HepG2 (cell line): ENCODE measurements around the gene TMEM214. TPM values are rescaled to one million over a fixed set of nuclear protein-coding genes. Genes with fewer than 3 reads are reported as not detected.
A peak's percentile ranks its signal among the peaks of the same experiment; 100 is the strongest.

Experiments
- ATAC-seq: fragments of 200-7000 bp; cut with Tn5 transposase; 3 replicates; pipeline ENCODE4 v1.9.1; 2020; ENCODE audit warnings: mild to moderate bottlenecking, moderate library complexity
- BruUV-seq: library from RNA; stranded (reverse); fragments of 400-500 nt; replicated peaks from 2 replicates; lab custom pipeline; 2021; lab: Mats Ljungman, UMichigan
- CTCF ChIA-PET: fragments of 300-600 bp; formaldehyde crosslinking; extraction: SDS; loops from one replicate; lab custom pipeline; 2021; ENCODE audit warnings: low total read pairs, inconsistent platforms, low intra/inter-chr PET ratio; lab: Yijun Ruan, JAX
- POLR2A ChIA-PET: fragments of 350-600 bp; sonication (Branson Sonifier 250); formaldehyde crosslinking; loops from one replicate; lab custom pipeline; 2020; ENCODE audit warnings: antibody characterized with exemption, inconsistent platforms; lab: Yijun Ruan, JAX
- DNase-seq: peaks from one replicate; pipeline ENCODE4 v3.0.0-alpha.2; 2015; ENCODE audit warnings: low spot score
- FAIRE-seq: peaks from 3 replicates; lab custom pipeline; 2011; peaks lifted over from hg19 to GRCh38; lab: Jason Lieb, UNC
- H2AFZ ChIP-seq: one replicate; pipeline ENCODE4 v1.6.1; 2011; ENCODE audit warnings: low read length, inconsistent platforms
- H3K27ac ChIP-seq: fragments of 300-600 bp; 3 replicates; pipeline ENCODE4 v1.8.0; 2011; ENCODE audit warnings: mixed run types, mild to moderate bottlenecking, mixed read lengths, low read length, inconsistent platforms; ENCODE audit not compliant: insufficient read depth; ENCODE audit errors: extremely low read length
- H3K27me3 ChIP-seq, 2 experiments: fragments of 200-600 bp in 1 of 2; 2 replicates in 1 of 2; 3 replicates in 1 of 2; pipeline versions ENCODE4 v1.6.0 to v1.8.0; 2011; ENCODE audit warnings: low read length in 2 of 2, mild to moderate bottlenecking in 2 of 2, moderate library complexity in 2 of 2, inconsistent platforms in 1 of 2; ENCODE audit not compliant: insufficient read depth in 2 of 2, control insufficient read depth in 1 of 2
- H3K36me3 ChIP-seq, 2 experiments: fragments of 200-600 bp in 1 of 2; replicated peaks in 1 of 2; 2 replicates in 1 of 2; 3 replicates in 1 of 2; pipeline versions ENCODE4 v1.5.1 to v1.8.0; 2011; ENCODE audit warnings: low read length in 2 of 2, inconsistent platforms in 1 of 2; ENCODE audit not compliant: insufficient read depth in 2 of 2, control insufficient read depth in 1 of 2
- H3K4me1 ChIP-seq: 2 replicates; pipeline ENCODE4 v1.5.1; 2012; ENCODE audit warnings: low read length, inconsistent platforms; ENCODE audit not compliant: insufficient read depth
- H3K4me2 ChIP-seq: 2 replicates; pipeline ENCODE4 v1.6.0; 2011; ENCODE audit warnings: low read depth, low read length, inconsistent platforms
- H3K4me3 ChIP-seq, 3 experiments: fragments of 200-600 bp in 1 of 3; sonication (generic), shearing (Covaris generic) in 1 of 3; replicated peaks in 1 of 3; 2 replicates each; pipeline ENCODE4 v1.5.1; 2011 to 2016; ENCODE audit warnings: low read length in 3 of 3, inconsistent platforms in 2 of 3, low read depth in 2 of 3, mild to moderate bottlenecking in 2 of 3, control low read depth in 1 of 3, mixed read lengths in 1 of 3; ENCODE audit not compliant: insufficient read depth in 1 of 3
- H3K79me2 ChIP-seq: one replicate; pipeline ENCODE4 v1.6.1; 2011; ENCODE audit warnings: low read length, inconsistent platforms; ENCODE audit not compliant: insufficient read depth
- H3K9ac ChIP-seq: 2 replicates; pipeline ENCODE4 v1.6.0; 2011; ENCODE audit warnings: mild to moderate bottlenecking, low read depth, low read length, inconsistent platforms; ENCODE audit not compliant: insufficient read depth
- H3K9me3 ChIP-seq: 2 replicates; pipeline ENCODE4 v1.5.1; 2012; ENCODE audit warnings: mild to moderate bottlenecking, low read length
- H4K20me1 ChIP-seq: 2 replicates; pipeline ENCODE4 v1.6.0; 2011; ENCODE audit warnings: inconsistent platforms, mild to moderate bottlenecking, low read length, moderate library complexity; ENCODE audit not compliant: insufficient read depth
- ARID2 ChIP-seq: sonication (generic); formaldehyde crosslinking; IDR thresholded peaks from 2 replicates; pipeline ENCODE4 v1.8.1; 2022; ENCODE audit warnings: mild to moderate bottlenecking, missing genetic modification reagents, borderline replicate concordance
- BORCS8-MEF2B ChIP-seq: sonication (generic); formaldehyde crosslinking; IDR thresholded peaks from 2 replicates; pipeline ENCODE4 v1.8.0; 2022; ENCODE audit warnings: mild to moderate bottlenecking, missing genetic modification reagents
- HIVEP1 ChIP-seq: sonication (generic); formaldehyde crosslinking; IDR thresholded peaks from 2 replicates; pipeline ENCODE4 v1.4.0; 2020; ENCODE audit warnings: mild to moderate bottlenecking, missing genetic modification reagents
- NFE2 ChIP-seq: sonication (generic); formaldehyde crosslinking; IDR thresholded peaks from 2 replicates; pipeline ENCODE4 v1.4.0; 2020; ENCODE audit warnings: missing genetic modification reagents
- NKX3-1 ChIP-seq: sonication (generic); formaldehyde crosslinking; IDR thresholded peaks from 2 replicates; pipeline ENCODE4 v1.5.0; 2020; ENCODE audit warnings: missing genetic modification reagents
- SIN3A ChIP-seq: IDR thresholded peaks from 2 replicates; pipeline ENCODE4 v1.6.1; 2011; ENCODE audit warnings: low read depth, mild to moderate bottlenecking, control low read depth, low read length, borderline replicate concordance
- SSRP1 ChIP-seq: IDR thresholded peaks from 2 replicates; pipeline ENCODE4 v1.6.1; 2016; ENCODE audit warnings: control low read depth
- XRCC5 ChIP-seq: fragments of 200-400 bp; formaldehyde crosslinking; optimal IDR thresholded peaks from 2 replicates; pipeline ENCODE3; 2017; ENCODE audit warnings: mild to moderate bottlenecking, low read length
- ZNF331 ChIP-seq: sonication (generic); formaldehyde crosslinking; IDR thresholded peaks from 2 replicates; pipeline ENCODE4 v1.4.0; 2020; ENCODE audit warnings: missing genetic modification reagents
- ZNF550 ChIP-seq: sonication (generic); formaldehyde crosslinking; IDR thresholded peaks from 2 replicates; pipeline ENCODE4 v1.4.0; 2020; ENCODE audit warnings: mild to moderate bottlenecking, missing genetic modification reagents, borderline replicate concordance
- ZNF616 ChIP-seq: sonication (generic); formaldehyde crosslinking; IDR thresholded peaks from 2 replicates; pipeline ENCODE4 v1.5.0; 2020; ENCODE audit warnings: low read depth, mild to moderate bottlenecking, missing genetic modification reagents
- ZNF766 ChIP-seq: sonication (generic); formaldehyde crosslinking; IDR thresholded peaks from 2 replicates; pipeline ENCODE4 v1.5.0; 2020; ENCODE audit warnings: missing genetic modification reagents, borderline replicate concordance
- WGBS: methylation state at CpG from one replicate; pipeline ENCODE4 v1.1.6; 2017; ENCODE audit warnings: low lambda C conversion rate; 5-methylcytosine and 5-hydroxymethylcytosine counted together
- in situ Hi-C: cut with HindIII; loops from 2 replicates; pipeline ENCODE4 v1.10.0; 2017; ENCODE audit warnings: low pct_unique_long_range_greater_than_20kb; ENCODE audit not compliant: extremely low pct_ligation_motif_present
- intact Hi-C: fragments of 100-400 bp; cut with micrococcal nuclease; formaldehyde crosslinking; loops from one replicate; pipeline ENCODE4 v1.10.0; 2022; ENCODE audit not compliant: unreplicated experiment
- polyA plus RNA-seq, 8 experiments: library from polyadenylated mRNA; depleted of rRNA in 3 of 8; stranded (reverse) in 7 of 8; unstranded in 1 of 8; fragments of >200 nt; fragmentation: Illumina TruSeq in 4 of 8; extraction: Trizol in 4 of 8; gene quantifications; 2 replicates each; pipeline versions ENCODE4 v1.2.1 to v1.2.3, GENCODE V29; 2011 to 2016; ENCODE audit warnings: low read depth in 4 of 8, missing spikeins in 1 of 8, mixed read lengths in 1 of 8; ENCODE audit not compliant: insufficient read depth in 1 of 8
- total RNA-seq, 5 experiments: library from RNA; depleted of rRNA; stranded (reverse); fragments of >200 nt; fragmentation: Illumina TruSeq; extraction: Trizol; gene quantifications; 2 replicates each; pipeline ENCODE4 v1.2.3, GENCODE V29; 2016; ENCODE audit warnings: low read depth in 1 of 5
- TF ChIP-seq, protein P1 (sequence below): IDR thresholded peaks from 2 replicates; pipeline ENCODE4 v1.6.1; 2016; ENCODE audit warnings: missing compliant biosample characterization, missing genetic modification reagents, borderline replicate concordance
- TF ChIP-seq, protein P2 (sequence below): IDR thresholded peaks from 2 replicates; pipeline ENCODE4 v1.6.1; 2012; ENCODE audit warnings: inconsistent platforms
- TF ChIP-seq, protein P3 (sequence below): sonication (generic); formaldehyde crosslinking; IDR thresholded peaks from 2 replicates; pipeline ENCODE4 v1.5.1; 2020; ENCODE audit warnings: mild to moderate bottlenecking, missing genetic modification reagents, moderate library complexity
- TF ChIP-seq, protein P4 (sequence below): sonication (generic); formaldehyde crosslinking; IDR thresholded peaks from 2 replicates; pipeline ENCODE4 v1.4.0; 2020; ENCODE audit warnings: missing genetic modification reagents
- TF ChIP-seq, protein P5 (sequence below): sonication (generic); formaldehyde crosslinking; IDR thresholded peaks from 2 replicates; pipeline ENCODE4 v1.5.0; 2020; ENCODE audit warnings: missing genetic modification reagents

TMEM214 gene
- total and polyA plus RNA-seq, 2 of the 13 experiments (the other 11 are each of a cell fraction or from before 2014, with no cell fraction given) = 58.3 to 132 TPM

DNA sequence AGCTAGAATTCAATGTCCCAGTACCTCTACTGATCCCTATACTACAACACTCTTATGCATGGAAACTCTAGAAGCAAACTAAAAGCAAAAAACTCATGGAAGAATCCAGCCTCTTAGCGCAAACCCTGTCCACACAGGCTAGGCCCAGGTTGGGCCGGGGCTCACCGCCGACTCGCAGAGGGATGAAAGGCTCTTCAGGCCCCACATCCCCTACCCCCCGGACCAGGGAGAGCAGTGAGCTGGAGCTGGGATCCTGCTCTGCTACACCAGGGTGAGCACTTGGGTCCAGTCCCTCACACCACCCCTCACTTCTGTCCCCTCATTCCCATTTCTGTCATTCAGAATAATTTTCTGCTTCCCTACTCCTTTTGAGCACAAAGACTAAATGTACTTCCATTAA is 36.7 kb downstream of the TMEM214 start:
- no peak for DNase-seq
- no TSS peak for BruUV-seq
- peaks cover 15 to 27% of the 10 kb centered on the region in 2 experiments for H3K36me3 ChIP-seq
- no peak overlapping the region for H2AFZ ChIP-seq
- in situ Hi-C loops (no loop called here), intact Hi-C loops (no loop called here)
- H4K20me1 ChIP-seq = no peaks in the 10 kb centered on the region
- no peak for FAIRE-seq
- H3K4me2 ChIP-seq = peak overlapping the region; percentile 96
- H3K4me1 ChIP-seq = peaks cover 50% of the 10 kb centered on the region
- H3K4me3 ChIP-seq = peak overlapping the region in 2 of 3 experiments; percentile 98 to 99; a peak in 2 of 6 replicates
- H3K79me2 ChIP-seq = peaks cover 30% of the 10 kb centered on the region
- peaks cover 0 to 7% of the 10 kb centered on the region in 2 experiments; a peak in 2 of 5 replicates for H3K27me3 ChIP-seq
- H3K27ac ChIP-seq = no peak overlapping the region
- H3K9ac ChIP-seq = peak overlapping the region; percentile 97
- CTCF ChIA-PET = no interaction called here
- POLR2A ChIA-PET = interaction anchor here (1.1 to 11.6 kb wide), 3 partner anchors 11 to 18 kb away, joined by 3 to 100 read pairs (median 19); partner anchors contain the start of gene AGBL5
- no peak for ATAC-seq
- H3K9me3 ChIP-seq = no peaks in the 10 kb centered on the region
- WGBS = 98% methylated on average over 5 of the region's 6 CpGs
- TF ChIP-seq XRCC5 (no peak), HIVEP1 (no peak), NKX3-1 (CRISPR knock-in tag) (no peak), SSRP1 (0 out of 2 replicates have a peak, but pooled peaks have one; percentile 54), ZNF616 (no peak), ARID2 (CRISPR knock-in tag) (no peak), SIN3A (0 out of 2 replicates have a peak, but pooled peaks have one; percentile 10), ZNF331 (CRISPR knock-in tag) (no peak), NFE2 (CRISPR knock-in tag) (no peak), BORCS8-MEF2B (CRISPR knock-in tag) (0 out of 2 replicates have a peak, but pooled peaks have one; percentile 31), ZNF550 (no peak), ZNF766 (CRISPR knock-in tag) (no peak)
- TF ChIP-seq, protein P1, sequence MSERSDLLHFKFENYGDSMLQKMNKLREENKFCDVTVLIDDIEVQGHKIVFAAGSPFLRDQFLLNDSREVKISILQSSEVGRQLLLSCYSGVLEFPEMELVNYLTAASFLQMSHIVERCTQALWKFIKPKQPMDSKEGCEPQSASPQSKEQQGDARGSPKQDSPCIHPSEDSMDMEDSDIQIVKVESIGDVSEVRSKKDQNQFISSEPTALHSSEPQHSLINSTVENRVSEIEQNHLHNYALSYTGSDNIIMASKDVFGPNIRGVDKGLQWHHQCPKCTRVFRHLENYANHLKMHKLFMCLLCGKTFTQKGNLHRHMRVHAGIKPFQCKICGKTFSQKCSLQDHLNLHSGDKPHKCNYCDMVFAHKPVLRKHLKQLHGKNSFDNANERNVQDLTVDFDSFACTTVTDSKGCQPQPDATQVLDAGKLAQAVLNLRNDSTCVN (CRISPR knock-in tag) = no peak
- TF ChIP-seq, protein P2, sequence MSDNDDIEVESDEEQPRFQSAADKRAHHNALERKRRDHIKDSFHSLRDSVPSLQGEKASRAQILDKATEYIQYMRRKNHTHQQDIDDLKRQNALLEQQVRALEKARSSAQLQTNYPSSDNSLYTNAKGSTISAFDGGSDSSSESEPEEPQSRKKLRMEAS = no peak
- TF ChIP-seq, protein P3, sequence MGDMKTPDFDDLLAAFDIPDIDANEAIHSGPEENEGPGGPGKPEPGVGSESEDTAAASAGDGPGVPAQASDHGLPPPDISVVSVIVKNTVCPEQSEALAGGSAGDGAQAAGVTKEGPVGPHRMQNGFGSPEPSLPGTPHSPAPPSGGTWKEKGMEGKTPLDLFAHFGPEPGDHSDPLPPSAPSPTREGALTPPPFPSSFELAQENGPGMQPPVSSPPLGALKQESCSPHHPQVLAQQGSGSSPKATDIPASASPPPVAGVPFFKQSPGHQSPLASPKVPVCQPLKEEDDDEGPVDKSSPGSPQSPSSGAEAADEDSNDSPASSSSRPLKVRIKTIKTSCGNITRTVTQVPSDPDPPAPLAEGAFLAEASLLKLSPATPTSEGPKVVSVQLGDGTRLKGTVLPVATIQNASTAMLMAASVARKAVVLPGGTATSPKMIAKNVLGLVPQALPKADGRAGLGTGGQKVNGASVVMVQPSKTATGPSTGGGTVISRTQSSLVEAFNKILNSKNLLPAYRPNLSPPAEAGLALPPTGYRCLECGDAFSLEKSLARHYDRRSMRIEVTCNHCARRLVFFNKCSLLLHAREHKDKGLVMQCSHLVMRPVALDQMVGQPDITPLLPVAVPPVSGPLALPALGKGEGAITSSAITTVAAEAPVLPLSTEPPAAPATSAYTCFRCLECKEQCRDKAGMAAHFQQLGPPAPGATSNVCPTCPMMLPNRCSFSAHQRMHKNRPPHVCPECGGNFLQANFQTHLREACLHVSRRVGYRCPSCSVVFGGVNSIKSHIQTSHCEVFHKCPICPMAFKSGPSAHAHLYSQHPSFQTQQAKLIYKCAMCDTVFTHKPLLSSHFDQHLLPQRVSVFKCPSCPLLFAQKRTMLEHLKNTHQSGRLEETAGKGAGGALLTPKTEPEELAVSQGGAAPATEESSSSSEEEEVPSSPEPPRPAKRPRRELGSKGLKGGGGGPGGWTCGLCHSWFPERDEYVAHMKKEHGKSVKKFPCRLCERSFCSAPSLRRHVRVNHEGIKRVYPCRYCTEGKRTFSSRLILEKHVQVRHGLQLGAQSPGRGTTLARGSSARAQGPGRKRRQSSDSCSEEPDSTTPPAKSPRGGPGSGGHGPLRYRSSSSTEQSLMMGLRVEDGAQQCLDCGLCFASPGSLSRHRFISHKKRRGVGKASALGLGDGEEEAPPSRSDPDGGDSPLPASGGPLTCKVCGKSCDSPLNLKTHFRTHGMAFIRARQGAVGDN (CRISPR knock-in tag) = peak; percentile 24; the same call in 1 of the 2 replicates
- TF ChIP-seq, protein P4, sequence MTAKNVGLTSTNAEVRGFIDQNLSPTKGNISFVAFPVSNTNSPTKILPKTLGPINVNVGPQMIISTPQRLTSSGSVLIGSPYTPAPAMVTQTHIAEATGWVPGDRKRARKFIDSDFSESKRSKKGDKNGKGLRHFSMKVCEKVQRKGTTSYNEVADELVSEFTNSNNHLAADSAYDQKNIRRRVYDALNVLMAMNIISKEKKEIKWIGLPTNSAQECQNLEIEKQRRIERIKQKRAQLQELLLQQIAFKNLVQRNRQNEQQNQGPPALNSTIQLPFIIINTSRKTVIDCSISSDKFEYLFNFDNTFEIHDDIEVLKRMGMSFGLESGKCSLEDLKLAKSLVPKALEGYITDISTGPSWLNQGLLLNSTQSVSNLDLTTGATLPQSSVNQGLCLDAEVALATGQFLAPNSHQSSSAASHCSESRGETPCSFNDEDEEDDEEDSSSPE (CRISPR knock-in tag) = no peak
- TF ChIP-seq, protein P5, sequence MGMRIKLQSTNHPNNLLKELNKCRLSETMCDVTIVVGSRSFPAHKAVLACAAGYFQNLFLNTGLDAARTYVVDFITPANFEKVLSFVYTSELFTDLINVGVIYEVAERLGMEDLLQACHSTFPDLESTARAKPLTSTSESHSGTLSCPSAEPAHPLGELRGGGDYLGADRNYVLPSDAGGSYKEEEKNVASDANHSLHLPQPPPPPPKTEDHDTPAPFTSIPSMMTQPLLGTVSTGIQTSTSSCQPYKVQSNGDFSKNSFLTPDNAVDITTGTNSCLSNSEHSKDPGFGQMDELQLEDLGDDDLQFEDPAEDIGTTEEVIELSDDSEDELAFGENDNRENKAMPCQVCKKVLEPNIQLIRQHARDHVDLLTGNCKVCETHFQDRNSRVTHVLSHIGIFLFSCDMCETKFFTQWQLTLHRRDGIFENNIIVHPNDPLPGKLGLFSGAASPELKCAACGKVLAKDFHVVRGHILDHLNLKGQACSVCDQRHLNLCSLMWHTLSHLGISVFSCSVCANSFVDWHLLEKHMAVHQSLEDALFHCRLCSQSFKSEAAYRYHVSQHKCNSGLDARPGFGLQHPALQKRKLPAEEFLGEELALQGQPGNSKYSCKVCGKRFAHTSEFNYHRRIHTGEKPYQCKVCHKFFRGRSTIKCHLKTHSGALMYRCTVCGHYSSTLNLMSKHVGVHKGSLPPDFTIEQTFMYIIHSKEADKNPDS = no peak
